Lower lobe of right lung (tissue), 2 donors: ENCODE measurements around the gene KRT6B. TPM values are rescaled to one million over a fixed set of nuclear protein-coding genes. Genes with fewer than 3 reads are reported as not detected.

Source experiments
- ATAC-seq, 2 donors: fragments of 200-7000 bp; cut with Tn5 transposase; one replicate each; pipeline ENCODE4 v1.9.1; 2020 to 2022; ENCODE audit warnings: mild to moderate bottlenecking in 2 of 2, moderate library complexity in 2 of 2
- DNase-seq: peaks from one replicate; pipeline ENCODE4 v3.0.0-alpha.2; 2020
- H3K27ac ChIP-seq: fragments of 200-600 bp; one replicate; pipeline ENCODE4 v1.8.0; 2022
- H3K27me3 ChIP-seq: fragments of 200-600 bp; one replicate; pipeline ENCODE4 v1.8.0; 2022; ENCODE audit warnings: low read depth
- H3K36me3 ChIP-seq: fragments of 200-600 bp; one replicate; pipeline ENCODE4 v1.8.0; 2022; ENCODE audit warnings: mild to moderate bottlenecking
- H3K4me1 ChIP-seq: fragments of 200-600 bp; one replicate; pipeline ENCODE4 v1.8.0; 2022
- H3K4me3 ChIP-seq: fragments of 200-600 bp; one replicate; pipeline ENCODE4 v1.8.0; 2022; ENCODE audit warnings: mild to moderate bottlenecking
- H3K9me3 ChIP-seq: fragments of 200-600 bp; one replicate; pipeline ENCODE4 v1.8.0; 2022
- CTCF ChIP-seq: fragments of 200-600 bp; IDR thresholded peaks from one replicate; pipeline ENCODE4 v1.8.0; 2022; ENCODE audit warnings: antibody characterized with exemption, mild to moderate bottlenecking
- intact Hi-C: fragments of 100-400 bp; cut with DNase I; formaldehyde crosslinking; loops from one replicate; pipeline ENCODE4 v1.11.0; 2022
- total RNA-seq: library from RNA; stranded (reverse); fragmentation: NEBNext Ultra II Directional; extraction: Animal tissue kit (Norgen Biotek cat#: 25700); gene quantifications from one replicate; pipeline ENCODE4 v1.2.1, GENCODE V29; 2021
- donor health status: DM: no; HTN: yes; CAD: no; lungs with severe emphysema.

The KRT6B gene
- total RNA-seq, 1 donor from 2014 or later: not detected

DNA sequence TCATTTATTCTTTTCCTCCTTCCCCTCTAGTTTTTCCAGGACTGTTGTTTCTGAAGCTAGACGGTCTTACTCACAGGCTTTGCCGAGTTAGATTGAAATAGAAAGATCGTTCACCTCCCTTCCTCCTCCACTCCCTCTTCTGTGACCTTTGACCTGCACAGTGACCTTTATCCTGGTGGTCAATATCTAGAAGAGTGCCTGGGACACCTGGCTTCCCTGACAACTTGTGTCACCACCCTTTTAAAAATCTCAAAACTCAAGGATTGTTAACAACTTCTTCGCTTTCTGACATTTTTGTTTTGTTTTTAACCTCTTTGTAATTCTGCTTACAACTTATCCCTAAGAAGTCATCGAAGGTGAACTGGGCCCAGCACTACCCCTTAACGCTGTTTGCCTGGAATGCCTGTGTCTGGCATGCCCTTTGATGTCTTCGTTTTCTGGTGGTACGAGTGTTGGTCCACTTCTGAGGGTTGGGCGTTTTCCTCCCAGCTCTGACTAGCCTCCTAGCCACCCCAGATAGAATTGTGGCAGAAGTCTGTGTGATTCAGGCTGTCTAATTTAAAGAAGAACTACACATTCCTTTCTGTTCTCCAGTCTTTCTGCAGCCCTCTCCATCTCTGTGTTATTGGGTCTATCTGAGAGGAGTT lies 15.0 kb downstream of the KRT6B start:
- intact Hi-C loops: no loop called here
- Histone ChIP-seq H3K4me3 (no peak overlapping the region), H3K36me3 (no peaks in the 10 kb centered on the region), H3K4me1 (no peaks in the 10 kb centered on the region), H3K27ac (no peak overlapping the region), H3K9me3 (no peaks in the 10 kb centered on the region), H3K27me3 (peaks cover 7% of the 10 kb centered on the region)
- no peak for TF ChIP-seq CTCF
- no peak for ATAC-seq
- DNase-seq: no peak

GRCh38 chr12:52436000-52436827 lies 15.7 kb downstream of the KRT6B start:
- Histone ChIP-seq H3K27ac (no peak overlapping the region), H3K27me3 (peaks cover 6% of the 10 kb centered on the region), H3K9me3 (no peaks in the 10 kb centered on the region), H3K36me3 (no peaks in the 10 kb centered on the region), H3K4me3 (no peak overlapping the region), H3K4me1 (no peaks in the 10 kb centered on the region)
- DNase-seq (no peak), ATAC-seq (no peak)
- TF ChIP-seq CTCF: no peak
- intact Hi-C loops: no loop called here

GRCh38 chr12:52435659-52435999 lies 16.3 kb downstream of the KRT6B start:
- Histone ChIP-seq H3K4me3 (no peak overlapping the region), H3K27me3 (peaks cover 9% of the 10 kb centered on the region), H3K36me3 (no peaks in the 10 kb centered on the region), H3K27ac (no peak overlapping the region), H3K4me1 (no peaks in the 10 kb centered on the region), H3K9me3 (no peaks in the 10 kb centered on the region)
- DNase-seq (no peak), ATAC-seq (no peak)
- intact Hi-C loops: no loop called here
- TF ChIP-seq CTCF: no peak

GRCh38 chr12:52434760-52435530 lies 17.0 kb downstream of the KRT6B start:
- TF ChIP-seq CTCF: no peak
- H3K4me3 ChIP-seq: no peak overlapping the region
- ATAC-seq (no peak), DNase-seq (no peak)
- intact Hi-C loops: no loop called here
- H3K9me3 ChIP-seq: no peaks in the 10 kb centered on the region
- H3K27me3 ChIP-seq: peaks cover 13% of the 10 kb centered on the region
- H3K36me3 ChIP-seq: no peaks in the 10 kb centered on the region
- no peaks in the 10 kb centered on the region for H3K4me1 ChIP-seq
- H3K27ac ChIP-seq: no peak overlapping the region

- H3K4me3 ChIP-seq: no peak within 1 kb of the TSS
- TF ChIP-seq CTCF: no peak
- no peak for DNase-seq
- H3K36me3 ChIP-seq: no peaks in the 10 kb centered on the region
- no peaks in the 10 kb centered on the region for H3K4me1 ChIP-seq
- no peaks in the 10 kb centered on the region for H3K9me3 ChIP-seq
- no peak within 1 kb of the TSS for H3K27ac ChIP-seq
- ATAC-seq: no peak
- peaks cover 13% of the 10 kb centered on the region for H3K27me3 ChIP-seq
- intact Hi-C loops: no loop called here
Measured at GRCh38 chr12:52434081-52434733, 17.7 kb downstream of the KRT6B start, which contains the start of gene KRT75. TSS of gene KRT75 (minus strand) at chr12:52434371. CDS start at chr12:52434304, 67 bp downstream.
